TTC549 (cell line): ENCODE results near the gene MXRA5.
"Not testable (repeated sequence)": the region's sequence is repeated elsewhere in the genome, so short reads cannot be mapped to it uniquely, and the experiment has no call there.

Experiments used
- FAIRE-seq: peaks from 2 replicates; lab custom pipeline; 2012; peaks lifted over from hg19 to GRCh38; lab: Jason Lieb, UNC

Gene MXRA5, protein sequence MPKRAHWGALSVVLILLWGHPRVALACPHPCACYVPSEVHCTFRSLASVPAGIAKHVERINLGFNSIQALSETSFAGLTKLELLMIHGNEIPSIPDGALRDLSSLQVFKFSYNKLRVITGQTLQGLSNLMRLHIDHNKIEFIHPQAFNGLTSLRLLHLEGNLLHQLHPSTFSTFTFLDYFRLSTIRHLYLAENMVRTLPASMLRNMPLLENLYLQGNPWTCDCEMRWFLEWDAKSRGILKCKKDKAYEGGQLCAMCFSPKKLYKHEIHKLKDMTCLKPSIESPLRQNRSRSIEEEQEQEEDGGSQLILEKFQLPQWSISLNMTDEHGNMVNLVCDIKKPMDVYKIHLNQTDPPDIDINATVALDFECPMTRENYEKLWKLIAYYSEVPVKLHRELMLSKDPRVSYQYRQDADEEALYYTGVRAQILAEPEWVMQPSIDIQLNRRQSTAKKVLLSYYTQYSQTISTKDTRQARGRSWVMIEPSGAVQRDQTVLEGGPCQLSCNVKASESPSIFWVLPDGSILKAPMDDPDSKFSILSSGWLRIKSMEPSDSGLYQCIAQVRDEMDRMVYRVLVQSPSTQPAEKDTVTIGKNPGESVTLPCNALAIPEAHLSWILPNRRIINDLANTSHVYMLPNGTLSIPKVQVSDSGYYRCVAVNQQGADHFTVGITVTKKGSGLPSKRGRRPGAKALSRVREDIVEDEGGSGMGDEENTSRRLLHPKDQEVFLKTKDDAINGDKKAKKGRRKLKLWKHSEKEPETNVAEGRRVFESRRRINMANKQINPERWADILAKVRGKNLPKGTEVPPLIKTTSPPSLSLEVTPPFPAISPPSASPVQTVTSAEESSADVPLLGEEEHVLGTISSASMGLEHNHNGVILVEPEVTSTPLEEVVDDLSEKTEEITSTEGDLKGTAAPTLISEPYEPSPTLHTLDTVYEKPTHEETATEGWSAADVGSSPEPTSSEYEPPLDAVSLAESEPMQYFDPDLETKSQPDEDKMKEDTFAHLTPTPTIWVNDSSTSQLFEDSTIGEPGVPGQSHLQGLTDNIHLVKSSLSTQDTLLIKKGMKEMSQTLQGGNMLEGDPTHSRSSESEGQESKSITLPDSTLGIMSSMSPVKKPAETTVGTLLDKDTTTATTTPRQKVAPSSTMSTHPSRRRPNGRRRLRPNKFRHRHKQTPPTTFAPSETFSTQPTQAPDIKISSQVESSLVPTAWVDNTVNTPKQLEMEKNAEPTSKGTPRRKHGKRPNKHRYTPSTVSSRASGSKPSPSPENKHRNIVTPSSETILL (N-terminal part only)

DNA sequence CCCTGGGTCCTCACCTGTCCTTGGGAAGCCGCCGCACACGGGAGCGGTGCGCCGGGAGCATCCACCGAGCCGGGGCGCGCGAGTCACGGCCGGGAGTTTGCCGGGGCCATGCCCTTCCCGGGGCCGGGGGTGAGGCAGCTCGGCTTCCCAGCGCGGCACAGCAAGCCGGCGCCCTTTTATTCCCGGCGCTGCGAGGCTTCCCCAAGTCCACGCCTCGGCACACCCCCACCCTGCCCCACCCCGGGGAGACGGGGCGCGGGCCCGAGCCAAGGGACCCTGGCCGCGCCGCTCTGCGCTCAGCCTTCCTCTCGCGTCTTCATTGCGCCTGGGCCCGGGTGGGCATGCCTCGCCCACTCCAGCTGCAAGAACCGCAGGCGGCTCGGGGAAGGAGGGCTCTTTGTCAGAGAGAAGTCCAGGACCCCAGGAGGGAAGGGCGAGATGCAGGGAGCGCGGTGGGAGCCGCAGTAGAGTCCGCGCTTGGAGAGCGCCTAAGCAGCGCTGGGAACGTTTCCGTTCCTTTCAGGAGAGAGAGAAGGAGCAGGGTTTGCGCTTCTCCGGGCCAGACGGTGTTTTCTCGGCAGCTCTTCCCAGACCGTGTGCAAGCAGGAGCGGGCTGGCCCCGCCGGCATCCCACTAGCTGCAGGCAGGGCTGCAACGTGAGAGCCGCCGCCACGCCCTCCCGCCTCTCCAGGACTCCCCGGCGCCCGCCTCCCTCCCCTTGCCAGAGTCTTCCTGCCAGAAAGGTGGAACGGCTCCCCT is at the start of gene MXRA5:
TSS of gene MXRA5 (minus strand) at position 152 of the 759 bp plus-strand sequence. CDS start 2,819 bp downstream, outside the sequence.
- FAIRE-seq: no peak

DNA sequence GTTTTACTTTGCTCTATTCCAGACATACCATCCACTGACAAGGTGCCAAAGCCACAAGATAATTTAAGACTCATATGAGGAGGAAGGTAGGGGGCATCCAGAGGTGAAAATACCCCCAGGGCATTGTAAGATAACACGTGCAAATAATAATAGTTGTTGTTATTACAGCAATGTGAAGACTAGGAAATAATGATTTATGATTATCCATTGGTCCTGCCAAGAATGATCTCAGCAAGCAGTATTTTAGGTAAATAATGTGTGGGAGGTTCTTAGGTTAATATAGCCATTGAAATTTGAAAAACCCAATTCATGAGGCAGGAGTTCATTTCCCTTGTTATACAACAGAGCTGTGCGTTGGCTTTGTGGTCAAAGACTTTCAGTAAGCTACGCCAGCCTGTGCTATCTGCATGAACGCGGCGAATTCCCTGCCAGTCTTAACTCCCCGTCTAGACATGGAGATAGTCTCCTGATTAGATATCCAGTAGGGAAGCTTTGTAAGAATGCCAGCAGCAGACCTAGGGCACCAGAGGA is 47.2 kb upstream of the MXRA5 start:
- FAIRE-seq: no peak

GRCh38 chrX:3393178-3393577 is 46.7 kb upstream of the MXRA5 start:
- FAIRE-seq: no peak

DNA sequence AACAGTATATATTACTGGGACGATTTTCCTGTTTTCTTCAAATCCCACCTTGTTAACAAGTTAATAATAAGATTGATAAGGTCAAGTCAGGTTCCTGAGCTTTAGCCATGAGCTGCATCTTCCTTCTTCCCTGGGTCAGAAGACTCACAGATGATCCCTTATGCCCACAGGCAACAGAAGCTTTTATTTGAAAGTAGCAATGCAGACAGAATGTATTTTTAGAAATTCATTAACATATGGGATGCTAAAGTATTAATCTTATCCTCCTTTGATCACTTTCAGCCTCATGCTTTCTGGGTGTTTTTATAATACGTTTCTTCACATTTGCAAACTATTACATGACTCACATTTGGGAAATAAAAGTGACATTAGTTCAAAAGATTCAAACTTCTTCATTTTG is 42.0 kb upstream of the MXRA5 start:
- FAIRE-seq: no peak

GRCh38 chrX:3384327-3384726 is 37.9 kb upstream of the MXRA5 start:
- no peak for FAIRE-seq

GRCh38 chrX:3380603-3381002 is 34.2 kb upstream of the MXRA5 start:
- no peak for FAIRE-seq

- no peak for FAIRE-seq
Measured at GRCh38 chrX:3379111-3379510, 32.7 kb upstream of the MXRA5 start.

GRCh38 chrX:3378156-3378555 is 31.7 kb upstream of the MXRA5 start:
- FAIRE-seq: no peak

DNA sequence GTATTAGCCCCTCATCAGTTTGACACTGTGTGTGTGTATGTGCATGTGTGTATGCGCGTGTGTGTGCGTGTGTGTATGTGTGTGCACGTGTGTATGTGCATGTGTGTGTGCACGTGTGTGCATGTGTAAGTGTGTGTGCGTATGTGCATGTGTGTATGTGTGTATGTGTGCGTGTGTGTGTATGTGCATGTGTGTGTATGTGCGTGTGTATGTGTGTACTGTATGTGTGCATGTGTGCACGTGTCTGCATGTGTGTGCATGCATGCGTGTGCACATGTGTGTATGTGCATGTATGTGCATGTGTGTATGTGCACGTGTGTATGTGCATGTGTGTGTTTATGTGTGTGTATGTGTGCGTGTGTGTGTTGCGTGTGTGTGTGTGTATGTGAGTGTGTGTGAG is 31.1 kb upstream of the MXRA5 start:
- FAIRE-seq: no peak

- FAIRE-seq: not testable (repeated sequence)
Measured at GRCh38 chrX:3375878-3376508, 29.5 kb upstream of the MXRA5 start.

DNA sequence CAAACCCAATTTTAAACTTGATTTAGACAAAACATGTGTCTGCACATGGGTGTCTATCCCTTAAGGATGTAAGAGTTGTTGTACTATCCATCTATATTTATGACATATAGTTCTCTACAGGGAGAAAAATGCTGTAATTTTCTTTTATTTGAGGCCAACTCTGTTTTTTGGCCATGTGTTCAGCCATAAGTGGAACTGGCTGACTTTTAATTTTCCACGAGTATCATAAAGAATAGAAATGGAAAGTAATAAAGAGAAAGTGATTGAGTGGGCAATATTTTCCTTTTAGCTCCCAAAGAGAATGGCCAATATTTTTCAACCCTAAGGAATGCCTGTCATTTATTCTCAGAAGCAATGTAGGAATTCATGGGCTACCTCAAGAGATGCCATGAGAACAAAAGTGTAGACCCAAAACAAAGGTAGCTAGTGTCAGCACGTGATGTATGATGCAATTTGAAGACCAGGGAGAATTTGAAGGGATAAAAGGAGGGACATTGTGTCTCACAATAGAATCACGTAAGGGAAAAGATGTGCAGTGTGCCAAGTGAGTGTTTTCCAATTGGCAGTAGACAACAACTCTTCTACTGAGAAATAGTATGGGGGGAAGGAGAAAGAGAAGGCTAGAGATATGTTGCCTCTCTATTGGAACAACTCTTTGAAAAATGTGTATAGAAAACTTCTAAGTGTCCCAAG is 27.8 kb upstream of the MXRA5 start:
- no peak for FAIRE-seq

DNA sequence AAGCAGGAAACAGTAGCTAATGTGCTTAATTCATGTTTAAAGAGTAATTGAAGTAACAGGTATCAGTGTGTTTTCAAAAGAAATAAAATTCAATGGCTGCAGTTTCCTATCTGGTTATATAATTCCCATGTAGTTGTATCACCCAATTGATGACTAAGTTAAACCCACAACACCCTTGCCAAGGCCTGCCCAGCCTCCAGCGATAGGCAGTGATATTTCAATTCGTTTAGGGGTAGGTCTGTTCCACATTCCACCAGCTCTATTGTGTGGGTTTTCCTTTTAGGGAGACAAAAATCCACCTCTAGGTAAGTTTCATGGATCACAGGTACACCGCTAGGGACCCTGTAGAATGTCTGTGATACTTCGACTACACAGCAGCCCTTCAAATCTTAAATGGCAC is 24.7 kb upstream of the MXRA5 start:
- no peak for FAIRE-seq

GRCh38 chrX:3370656-3371055 is 24.2 kb upstream of the MXRA5 start:
- no peak for FAIRE-seq

DNA sequence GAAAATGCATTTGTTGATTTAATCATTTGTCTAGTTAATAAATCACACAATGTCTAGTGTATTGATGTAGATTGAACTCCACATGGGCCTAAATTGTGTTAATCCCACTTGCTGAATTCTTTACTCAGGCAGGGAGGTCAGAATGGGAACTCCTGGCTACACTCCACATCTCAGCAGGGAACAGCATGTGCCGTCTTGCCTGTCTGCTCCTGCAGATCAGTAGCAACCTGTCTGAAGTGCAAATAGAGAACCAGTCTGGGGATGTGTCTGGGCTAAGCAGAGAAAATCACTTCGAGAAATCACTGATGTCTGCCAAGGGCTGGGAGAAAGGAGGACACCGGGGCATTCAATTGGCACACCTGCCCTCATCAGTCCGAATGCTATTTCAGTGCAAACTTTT is 16.5 kb upstream of the MXRA5 start:
- FAIRE-seq: no peak

DNA sequence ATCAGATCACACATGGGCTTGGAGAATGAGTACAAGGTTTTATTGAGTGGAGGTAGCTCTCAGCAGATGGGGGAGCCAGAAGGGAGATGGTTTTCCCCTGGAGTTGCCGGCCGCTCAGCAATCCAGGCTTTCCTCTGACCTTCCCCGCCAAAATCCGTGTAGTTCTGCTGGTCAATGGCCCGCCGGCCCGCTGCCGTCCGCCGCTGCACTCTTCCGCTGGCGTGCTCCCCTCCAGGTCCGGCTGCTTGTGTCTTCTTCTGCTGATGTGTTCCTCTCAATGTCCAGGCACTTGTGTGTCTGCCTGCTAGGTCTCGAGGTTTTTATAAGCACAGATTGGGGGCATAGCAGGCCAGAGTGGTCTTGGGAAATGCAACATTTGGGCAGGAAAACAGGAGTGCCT is 14.4 kb upstream of the MXRA5 start:
- FAIRE-seq: no peak

GRCh38 chrX:3352741-3353140 is 6.3 kb upstream of the MXRA5 start:
- not testable (repeated sequence) for FAIRE-seq

GRCh38 chrX:3351276-3351675 is 4.8 kb upstream of the MXRA5 start:
- no peak for FAIRE-seq

DNA sequence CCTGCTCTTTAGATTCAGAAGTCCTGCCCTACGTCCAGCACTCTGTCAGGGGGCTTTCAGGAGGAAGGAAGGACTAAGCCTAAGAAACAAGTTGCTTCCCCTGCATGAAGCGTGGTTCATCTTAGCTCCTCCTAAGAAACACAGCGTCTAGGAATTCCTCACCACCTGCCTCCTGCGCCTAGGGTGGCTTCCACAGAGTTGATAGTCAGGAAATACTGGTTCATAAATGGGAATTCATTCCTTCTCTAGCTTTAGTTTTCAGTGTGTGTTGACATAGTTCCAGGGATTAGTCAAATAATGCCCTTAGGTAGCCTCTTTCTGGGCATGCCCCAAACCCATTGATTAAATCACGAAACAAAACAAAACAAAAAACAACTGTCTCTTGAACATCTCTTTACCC is 1.7 kb upstream of the MXRA5 start:
- FAIRE-seq: no peak

DNA sequence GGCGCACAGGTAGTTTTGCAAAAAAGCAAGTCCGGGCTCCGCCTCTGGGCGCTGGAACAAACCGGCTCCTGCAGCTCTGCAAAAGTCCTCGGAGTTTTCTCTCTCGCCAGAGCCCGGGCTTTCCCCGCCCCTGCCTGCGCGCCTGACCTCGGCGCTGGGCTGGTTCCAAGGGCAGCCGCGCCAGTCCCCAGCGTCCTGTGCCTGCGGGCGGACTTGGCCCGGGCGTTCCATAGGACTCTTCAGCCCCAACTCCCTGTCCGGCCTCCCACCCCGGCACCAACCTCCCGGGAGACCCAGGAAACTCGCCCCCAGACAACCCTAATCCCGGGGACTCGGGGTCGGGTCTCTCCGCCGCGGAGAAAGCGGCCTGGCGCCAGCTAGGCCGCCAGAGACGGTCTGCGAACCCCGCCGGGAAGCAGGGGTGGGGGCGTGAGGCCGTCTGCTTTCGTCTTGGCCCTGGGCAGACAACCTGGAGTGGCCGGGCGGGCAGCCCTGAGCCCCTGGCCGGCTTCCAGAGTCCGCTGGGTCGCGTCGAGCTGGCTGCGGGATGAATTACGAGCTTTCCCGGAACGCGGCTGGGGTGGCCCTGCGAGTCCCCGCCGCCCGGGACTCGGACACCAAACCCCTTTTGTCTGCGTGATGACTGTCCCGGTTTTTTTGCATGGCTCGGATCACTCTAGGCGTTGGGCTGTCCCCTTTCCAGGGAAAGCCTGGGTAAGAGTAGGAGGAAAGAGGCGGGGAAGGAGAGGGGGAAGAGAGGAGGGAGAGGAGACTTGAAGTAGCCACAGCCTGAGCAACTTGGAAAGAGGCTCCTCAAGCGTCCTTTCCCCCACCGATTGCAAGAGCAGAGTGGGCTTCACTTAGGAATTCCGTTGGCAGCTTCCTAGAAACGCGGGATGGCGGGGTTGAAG is 916 bp downstream of the MXRA5 start:
- FAIRE-seq: no peak
